ENCODE data around the gene SREBF2. TPM values are rescaled to one million over a fixed set of nuclear protein-coding genes. Genes with fewer than 3 reads are reported as not detected.

The SREBF2 gene
- total RNA-seq, 2 experiments from 2014 or later: 101 to 105 TPM

DNA sequence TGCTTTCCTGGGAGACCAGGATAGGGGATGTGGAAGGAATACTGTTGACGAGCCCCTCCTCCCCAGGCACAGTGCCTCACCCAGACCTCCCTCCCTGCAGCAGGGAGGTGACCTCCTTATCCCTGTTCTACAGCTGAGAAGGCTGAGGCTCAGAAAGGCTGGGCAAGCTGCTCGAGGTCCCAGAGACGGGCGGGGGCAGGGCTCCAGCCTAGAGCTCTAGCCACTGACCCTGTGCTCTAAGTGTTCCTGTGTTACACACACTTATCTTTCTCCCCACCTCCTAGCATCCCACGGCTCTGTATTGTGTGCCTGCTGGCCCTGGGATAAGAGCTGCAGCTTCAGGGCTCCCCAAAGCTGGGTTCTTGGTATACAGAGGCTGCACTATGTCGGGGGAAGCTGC is 24.5 kb upstream of the SREBF2 start:
- no peak overlapping the region for H3K4me3 Mint-ChIP-seq
- no peaks in the 10 kb centered on the region for H3K9me3 Mint-ChIP-seq (ENCODE audit: low read depth)
- intact Hi-C loops (cut with DNase I, micrococcal nuclease): no loop called here
- ChIA-PET CTCF (interaction anchor here (0.8 to 1.0 kb wide), 2 partner anchors 67 to 135 kb away, joined by 3 read pairs; no protein-coding TSS in a partner anchor), POLR2A (interaction anchor here (0.7 to 0.9 kb wide), 2 partner anchors 8 to 24 kb away, joined by 3 read pairs; partner anchors contain the start of genes CCDC134 and SREBF2)
- H3K27ac Mint-ChIP-seq: no peak overlapping the region
- H3K36me3 Mint-ChIP-seq (ENCODE audit: low read depth): peaks cover 9% of the 10 kb centered on the region
- peaks cover 13% of the 10 kb centered on the region for H3K4me1 Mint-ChIP-seq
- no peak for ATAC-seq
- no peaks in the 10 kb centered on the region for H3K27me3 Mint-ChIP-seq
- DNase-seq: no peak

DNA sequence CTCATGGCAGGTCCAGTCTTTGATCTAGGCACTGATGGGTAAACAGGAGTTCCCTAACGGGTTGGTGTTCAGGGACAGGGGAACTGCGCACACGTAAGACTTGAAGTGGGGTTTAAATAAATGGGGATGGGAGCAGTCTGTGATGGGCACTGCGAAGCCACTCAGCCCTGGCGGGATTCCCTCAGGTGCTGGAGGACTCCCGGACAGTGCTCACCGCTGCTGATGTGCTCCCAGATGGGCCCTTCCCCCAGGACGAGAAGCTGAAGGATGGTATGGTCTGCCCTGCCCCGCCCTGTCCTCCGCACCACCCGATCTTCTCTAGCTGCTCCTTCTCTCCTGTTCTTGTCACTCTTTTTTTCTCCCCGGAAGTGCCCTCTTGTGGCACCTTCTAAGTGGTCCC is 22.9 kb upstream of the SREBF2 start:
- Mint-ChIP-seq H3K36me3 (ENCODE audit: low read depth) (peaks cover 11% of the 10 kb centered on the region), H3K27ac (no peak overlapping the region), H3K4me3 (no peak overlapping the region), H3K4me1 (peaks cover 1% of the 10 kb centered on the region), H3K9me3 (ENCODE audit: low read depth) (no peaks in the 10 kb centered on the region), H3K27me3 (no peaks in the 10 kb centered on the region)
- ATAC-seq (no peak), DNase-seq (no peak)
- intact Hi-C loops (cut with DNase I, micrococcal nuclease): no loop called here
- ChIA-PET POLR2A (no interaction called here), CTCF (interaction anchor here (1.1 kb wide), 1 partner anchor 64 kb away, joined by 3 read pairs; no protein-coding TSS in a partner anchor)

DNA sequence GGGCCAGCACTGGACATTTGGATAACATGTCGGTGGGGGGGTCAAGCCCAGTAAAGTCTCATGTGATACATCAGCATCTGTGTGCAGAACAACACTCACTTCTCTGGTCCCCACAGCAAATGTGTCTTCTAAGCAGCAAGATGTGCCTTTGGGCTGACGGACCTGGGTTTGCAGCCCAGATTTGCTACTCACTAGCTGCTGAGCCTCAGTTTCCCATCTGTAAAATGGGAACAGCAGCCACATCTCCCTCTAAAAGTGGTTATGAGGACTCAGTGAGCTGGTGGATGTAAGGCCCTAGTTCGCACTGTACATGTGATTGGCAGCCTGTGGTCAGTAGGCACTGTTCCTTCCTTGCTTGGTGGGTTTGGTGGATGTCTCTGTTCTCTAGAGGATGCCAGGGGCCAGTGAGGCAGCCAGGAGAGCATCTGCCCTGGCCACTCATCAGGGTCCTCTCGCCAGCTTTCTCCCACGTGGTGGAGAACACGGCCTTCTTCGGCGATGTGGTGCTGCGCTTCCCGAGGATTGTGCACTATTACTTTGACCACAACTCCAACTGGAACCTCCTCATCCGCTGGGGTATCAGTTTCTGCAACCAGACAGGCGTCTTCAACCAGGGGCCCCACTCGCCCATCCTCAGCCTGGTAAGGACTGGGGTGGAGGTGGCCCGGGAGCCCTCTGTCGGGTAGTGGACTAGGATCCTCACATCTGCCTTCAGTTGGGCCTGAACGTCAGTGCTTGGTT is 19.9 kb upstream of the SREBF2 start:
- DNase-seq: no peak
- Mint-ChIP-seq H3K4me3 (no peak overlapping the region), H3K9me3 (ENCODE audit: low read depth) (no peaks in the 10 kb centered on the region), H3K36me3 (ENCODE audit: low read depth) (peaks cover 15% of the 10 kb centered on the region), H3K27ac (no peak overlapping the region), H3K4me1 (no peaks in the 10 kb centered on the region), H3K27me3 (no peaks in the 10 kb centered on the region)
- ATAC-seq: no peak
- POLR2A ChIA-PET: no interaction called here
- CTCF ChIA-PET: interaction anchor here (0.6 to 1.1 kb wide), 2 partner anchors 112 to 128 kb away, joined by 3 to 4 read pairs; no protein-coding TSS in a partner anchor
- intact Hi-C loops (cut with DNase I, micrococcal nuclease): no loop called here

DNA sequence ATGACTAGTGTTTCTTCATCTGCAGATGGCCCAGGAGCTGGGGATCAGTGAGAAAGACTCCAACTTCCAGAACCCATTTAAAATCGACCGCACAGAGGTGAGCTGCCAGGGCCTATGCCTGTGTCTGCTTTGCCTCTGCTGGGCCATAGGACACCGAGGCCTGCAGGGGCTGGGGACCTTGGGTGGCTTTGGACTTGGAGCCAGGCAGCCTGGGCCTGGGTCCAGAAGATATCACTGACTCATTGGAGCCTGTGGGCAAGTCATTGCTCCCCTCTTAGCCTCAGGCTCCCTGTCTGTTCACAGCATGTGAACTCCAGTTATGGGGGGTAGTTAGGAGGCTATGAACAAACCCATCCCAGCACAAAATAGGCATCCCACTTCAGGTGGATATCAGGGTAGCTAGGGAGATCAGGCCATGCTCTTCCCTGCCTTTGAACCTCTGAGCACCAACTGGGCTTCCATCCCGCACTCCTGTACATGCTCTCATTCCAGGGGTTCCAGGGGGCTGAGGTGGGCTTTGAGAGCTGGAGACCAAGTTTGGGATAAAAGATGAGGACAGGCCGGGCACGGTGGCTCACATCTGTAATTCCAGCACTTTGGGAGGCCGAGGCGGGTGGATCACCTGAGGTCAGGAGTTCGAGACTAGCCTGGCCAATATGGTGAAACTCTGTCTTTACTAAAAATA is 19.0 kb upstream of the SREBF2 start:
- Mint-ChIP-seq H3K4me3 (no peak overlapping the region), H3K27me3 (no peaks in the 10 kb centered on the region), H3K27ac (no peak overlapping the region), H3K36me3 (ENCODE audit: low read depth) (peaks cover 13% of the 10 kb centered on the region), H3K4me1 (no peaks in the 10 kb centered on the region), H3K9me3 (ENCODE audit: low read depth) (no peaks in the 10 kb centered on the region)
- ChIA-PET POLR2A (no interaction called here), CTCF (interaction anchor here (0.8 to 1.1 kb wide), 3 partner anchors 43 to 624 kb away, joined by 3 read pairs; no protein-coding TSS in a partner anchor)
- DNase-seq (no peak), ATAC-seq (no peak)
- intact Hi-C loops (cut with DNase I, micrococcal nuclease): no loop called here

DNA sequence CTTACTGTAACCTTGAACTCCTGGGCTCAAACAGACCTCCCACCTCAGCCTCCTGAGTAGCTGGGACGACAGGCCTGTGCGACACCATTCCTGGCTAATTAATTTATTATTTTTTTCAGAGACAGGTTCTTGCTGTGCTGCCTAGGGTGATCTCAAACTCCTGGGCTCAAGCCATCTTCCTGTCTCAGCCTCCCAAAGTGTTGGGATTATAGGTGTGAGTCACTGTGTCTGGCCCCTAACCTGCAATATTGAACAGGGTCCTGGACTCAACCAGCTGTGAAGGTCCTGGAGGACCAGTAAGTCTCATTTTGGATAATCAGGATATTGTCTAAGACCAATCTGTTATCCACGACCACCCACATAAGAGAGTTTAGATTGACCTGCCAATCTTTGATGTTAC is 17.2 kb upstream of the SREBF2 start:
- H3K9me3 Mint-ChIP-seq (ENCODE audit: low read depth): no peaks in the 10 kb centered on the region
- no peaks in the 10 kb centered on the region for H3K4me1 Mint-ChIP-seq
- POLR2A ChIA-PET: no interaction called here
- H3K4me3 Mint-ChIP-seq: no peak overlapping the region
- no peak overlapping the region for H3K27ac Mint-ChIP-seq
- no peaks in the 10 kb centered on the region for H3K27me3 Mint-ChIP-seq
- H3K36me3 Mint-ChIP-seq (ENCODE audit: low read depth): peaks cover 14% of the 10 kb centered on the region
- no peak for DNase-seq
- CTCF ChIA-PET: no interaction called here
- ATAC-seq: no peak
- intact Hi-C loops (cut with DNase I, micrococcal nuclease): no loop called here

DNA sequence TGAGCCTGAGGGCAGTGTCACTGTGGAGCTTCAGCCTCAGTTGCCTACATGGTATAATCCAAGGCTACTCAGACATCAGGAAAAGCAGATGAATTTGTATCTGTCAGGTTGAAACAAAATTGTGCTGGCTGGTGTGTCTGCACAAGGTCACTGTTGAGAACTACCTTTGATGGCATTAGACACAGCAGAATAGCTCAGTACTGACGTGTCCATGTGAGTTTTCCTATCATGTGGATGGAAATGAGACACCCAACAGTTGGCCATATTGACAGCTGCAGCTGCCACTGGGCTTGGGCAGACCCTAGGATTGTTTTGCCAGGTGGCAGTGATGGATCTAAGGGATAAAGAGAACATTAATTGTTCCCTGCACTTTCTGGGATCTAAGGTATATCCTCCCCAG is 16.7 kb upstream of the SREBF2 start:
- intact Hi-C loops (cut with DNase I, micrococcal nuclease): no loop called here
- H3K4me3 Mint-ChIP-seq: no peak overlapping the region
- H3K36me3 Mint-ChIP-seq (ENCODE audit: low read depth): peaks cover 10% of the 10 kb centered on the region

DNA sequence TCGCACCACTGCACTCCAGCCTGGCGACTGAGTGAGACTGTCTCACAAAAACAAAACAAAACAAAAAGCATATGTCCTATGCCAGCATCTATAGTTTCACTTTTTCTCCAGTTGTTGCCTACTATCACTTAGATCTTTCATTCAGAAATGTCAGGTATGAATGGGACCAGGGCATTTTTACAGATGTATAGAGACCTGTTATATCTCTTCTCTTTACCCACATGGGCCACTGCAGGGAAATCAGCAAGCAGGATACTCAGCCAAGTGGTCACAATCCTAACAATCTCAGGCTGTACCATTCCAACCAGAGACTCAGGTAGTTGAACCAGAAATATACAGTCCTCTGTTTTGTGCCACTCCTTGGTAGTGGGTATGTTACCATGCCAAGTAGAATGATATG is 16.0 kb upstream of the SREBF2 start:
- Mint-ChIP-seq H3K27me3 (no peaks in the 10 kb centered on the region), H3K4me1 (peaks cover 5% of the 10 kb centered on the region), H3K27ac (peak overlapping the region; percentile 13), H3K9me3 (ENCODE audit: low read depth) (no peaks in the 10 kb centered on the region), H3K4me3 (no peak overlapping the region), H3K36me3 (ENCODE audit: low read depth) (peaks cover 10% of the 10 kb centered on the region)
- CTCF ChIA-PET: interaction anchor here (0.9 kb wide), 1 partner anchor 38 kb away, joined by 5 read pairs; no protein-coding TSS in a partner anchor
- ATAC-seq (peak; percentile 39), DNase-seq (no peak)
- intact Hi-C loops (cut with DNase I, micrococcal nuclease): no loop called here
- POLR2A ChIA-PET: interaction anchor here (0.6 kb wide), 1 partner anchor 113 kb away, joined by 3 read pairs; no protein-coding TSS in a partner anchor

More for the DNA sequence above, 16.7 kb upstream of the SREBF2 start:
- H3K27me3 Mint-ChIP-seq: no peaks in the 10 kb centered on the region
- no peaks in the 10 kb centered on the region for H3K4me1 Mint-ChIP-seq
- no peaks in the 10 kb centered on the region for H3K9me3 Mint-ChIP-seq (ENCODE audit: low read depth)
- no peak for ATAC-seq
- CTCF ChIA-PET: no interaction called here
- no peak for DNase-seq
- no peak overlapping the region for H3K27ac Mint-ChIP-seq
- POLR2A ChIA-PET: no interaction called here

DNA sequence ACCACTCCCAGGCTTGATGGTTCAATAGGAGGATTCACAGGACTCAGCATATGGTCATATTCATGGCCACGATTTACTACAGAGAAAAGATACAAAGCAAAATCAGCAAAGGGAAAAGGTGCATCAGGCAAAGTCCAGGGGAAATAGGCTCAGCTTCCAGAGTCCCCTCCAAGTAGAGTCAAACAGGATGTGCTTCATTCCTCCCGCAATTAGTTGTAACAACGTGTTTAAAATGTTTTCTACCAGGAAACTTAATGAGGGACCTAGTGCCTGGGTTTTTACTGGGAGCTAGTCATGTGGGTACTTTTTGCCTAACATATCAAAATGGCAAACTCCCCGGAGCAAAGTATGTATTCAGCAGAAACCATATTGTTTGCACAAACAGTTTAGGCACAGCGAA is 14.9 kb upstream of the SREBF2 start:
- Mint-ChIP-seq H3K27ac (peak overlapping the region; percentile 16), H3K27me3 (no peaks in the 10 kb centered on the region), H3K9me3 (ENCODE audit: low read depth) (no peaks in the 10 kb centered on the region), H3K4me1 (peaks cover 16% of the 10 kb centered on the region), H3K4me3 (no peak overlapping the region), H3K36me3 (ENCODE audit: low read depth) (peaks cover 10% of the 10 kb centered on the region)
- ATAC-seq (no peak), DNase-seq (no peak)
- POLR2A ChIA-PET: interaction anchor here (0.6 kb wide), 1 partner anchor 64 kb away, joined by 3 read pairs; no protein-coding TSS in a partner anchor
- CTCF ChIA-PET: interaction anchor here (0.9 to 1.4 kb wide), 3 partner anchors 58 to 121 kb away, joined by 3 to 4 read pairs (median 3); no protein-coding TSS in a partner anchor
- intact Hi-C loops (cut with DNase I, micrococcal nuclease): no loop called here

DNA sequence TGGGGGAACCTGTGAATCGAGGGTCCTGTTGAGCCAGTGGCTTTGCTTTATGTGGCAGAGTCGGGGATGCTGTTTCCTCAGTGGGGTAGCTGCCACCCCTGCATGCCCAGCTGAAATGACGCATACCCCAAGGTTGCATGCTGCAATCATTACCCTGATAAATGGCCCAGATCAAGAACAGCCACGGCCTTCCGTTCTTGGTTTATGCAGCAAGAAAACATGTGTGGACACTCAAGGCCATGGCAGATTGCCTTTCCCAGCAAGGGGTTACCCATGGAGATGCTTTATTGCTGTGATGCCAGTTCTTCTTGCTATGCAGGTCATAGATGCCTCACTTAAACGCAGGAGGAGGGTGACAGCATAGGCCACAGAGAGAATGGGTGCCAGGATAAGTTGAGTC is 14.3 kb upstream of the SREBF2 start:
- ATAC-seq (no peak), DNase-seq (no peak)
- CTCF ChIA-PET: interaction anchor here (1.2 to 1.4 kb wide), 2 partner anchors 58 to 122 kb away, joined by 3 to 4 read pairs; no protein-coding TSS in a partner anchor
- H3K27me3 Mint-ChIP-seq: no peaks in the 10 kb centered on the region
- no peaks in the 10 kb centered on the region for H3K9me3 Mint-ChIP-seq (ENCODE audit: low read depth)
- peaks cover 11% of the 10 kb centered on the region for H3K36me3 Mint-ChIP-seq (ENCODE audit: low read depth)
- POLR2A ChIA-PET: interaction anchor here (0.6 to 0.8 kb wide), 2 partner anchors 13 to 63 kb away, joined by 3 read pairs; no protein-coding TSS in a partner anchor
- peaks cover 22% of the 10 kb centered on the region for H3K4me1 Mint-ChIP-seq
- H3K27ac Mint-ChIP-seq: no peak overlapping the region
- intact Hi-C loops (cut with DNase I, micrococcal nuclease): no loop called here
- no peak overlapping the region for H3K4me3 Mint-ChIP-seq

DNA sequence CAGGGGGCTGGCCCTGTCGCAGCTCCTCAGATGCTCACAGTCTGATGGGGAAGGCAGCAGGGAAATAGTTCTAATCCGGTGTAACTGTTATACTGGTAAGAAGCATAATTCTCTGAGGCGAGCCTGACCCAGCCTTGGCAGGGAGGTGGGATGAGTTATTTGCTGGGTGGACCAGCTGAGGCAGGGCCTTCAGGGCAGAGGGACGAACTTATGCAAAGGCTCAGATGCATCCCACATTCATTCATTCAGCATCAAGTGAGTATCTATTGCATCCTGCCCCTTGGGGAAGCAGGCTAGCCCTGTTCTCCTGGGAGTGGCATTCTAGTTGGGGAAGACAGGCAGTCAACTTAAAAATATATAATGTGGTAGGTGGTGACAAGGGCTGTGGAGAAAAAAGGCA is 13.6 kb upstream of the SREBF2 start:
- Mint-ChIP-seq H3K27ac (no peak overlapping the region), H3K4me3 (no peak overlapping the region), H3K4me1 (peaks cover 28% of the 10 kb centered on the region), H3K9me3 (ENCODE audit: low read depth) (no peaks in the 10 kb centered on the region), H3K27me3 (no peaks in the 10 kb centered on the region), H3K36me3 (ENCODE audit: low read depth) (peaks cover 15% of the 10 kb centered on the region)
- ATAC-seq (no peak), DNase-seq (no peak)
- ChIA-PET CTCF (interaction anchor here (1.2 kb wide), 1 partner anchor 122 kb away, joined by 3 read pairs; no protein-coding TSS in a partner anchor), POLR2A (interaction anchor here (0.8 kb wide), 1 partner anchor 14 kb away, joined by 3 read pairs; no protein-coding TSS in a partner anchor)
- intact Hi-C loops (cut with DNase I, micrococcal nuclease): no loop called here

DNA sequence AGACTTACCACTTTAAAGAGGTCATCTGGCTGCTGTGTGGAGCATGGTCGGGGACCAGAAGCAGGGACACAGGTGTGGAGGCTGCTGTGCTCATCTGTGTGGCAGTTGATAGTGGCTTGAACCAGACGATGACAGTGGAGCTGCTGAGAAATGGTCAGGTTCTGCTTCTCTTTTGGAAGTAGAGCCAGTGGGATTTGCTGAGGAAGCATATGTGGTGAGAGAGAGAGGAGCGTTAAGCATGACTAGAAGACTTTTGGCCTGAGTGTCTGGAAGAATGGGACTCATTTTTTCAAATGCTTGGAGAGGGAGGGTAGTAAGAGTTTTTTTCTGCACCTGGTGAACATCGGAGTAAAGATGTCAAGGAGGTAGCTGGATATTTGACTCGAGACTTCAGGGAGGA is 12.5 kb upstream of the SREBF2 start:
- ChIA-PET POLR2A (interaction anchor here (0.7 kb wide), 1 partner anchor 199 kb away, joined by 3 read pairs; no protein-coding TSS in a partner anchor), CTCF (interaction anchor here (1.2 to 3.0 kb wide), 3 partner anchors 21 to 37 kb away, joined by 3 to 17 read pairs (median 3); no protein-coding TSS in a partner anchor)
- DNase-seq (no peak), ATAC-seq (no peak)
- Mint-ChIP-seq H3K4me1 (peaks cover 33% of the 10 kb centered on the region), H3K9me3 (ENCODE audit: low read depth) (no peaks in the 10 kb centered on the region), H3K36me3 (ENCODE audit: low read depth) (peaks cover 14% of the 10 kb centered on the region), H3K4me3 (no peak overlapping the region), H3K27ac (no peak overlapping the region), H3K27me3 (no peaks in the 10 kb centered on the region)
- intact Hi-C loops (cut with DNase I, micrococcal nuclease): loop anchor here in 1 of 2 experiments (10.0 kb wide), 1 partner anchor 254 kb away; the partner anchor contains the start of genes NAGA, PHETA2 and SMDT1
